AG08396 (cell line): ENCODE results near the gene RAP2B.
"Not testable (repeated sequence)": the region's sequence is repeated elsewhere in the genome, so short reads cannot be mapped to it uniquely, and the experiment has no call there.

ENCODE experiments used
- DNase-seq: peaks from one replicate; pipeline ENCODE4 v3.0.0; 2012; ENCODE audit warnings: low spot score, mixed read lengths

Gene RAP2B

GRCh38 chr3:153193786-153194476 lies 31.9 kb downstream of the RAP2B start:
- not testable (repeated sequence) for DNase-seq

GRCh38 chr3:153195349-153195879 lies 33.4 kb downstream of the RAP2B start:
- no peak for DNase-seq

DNA sequence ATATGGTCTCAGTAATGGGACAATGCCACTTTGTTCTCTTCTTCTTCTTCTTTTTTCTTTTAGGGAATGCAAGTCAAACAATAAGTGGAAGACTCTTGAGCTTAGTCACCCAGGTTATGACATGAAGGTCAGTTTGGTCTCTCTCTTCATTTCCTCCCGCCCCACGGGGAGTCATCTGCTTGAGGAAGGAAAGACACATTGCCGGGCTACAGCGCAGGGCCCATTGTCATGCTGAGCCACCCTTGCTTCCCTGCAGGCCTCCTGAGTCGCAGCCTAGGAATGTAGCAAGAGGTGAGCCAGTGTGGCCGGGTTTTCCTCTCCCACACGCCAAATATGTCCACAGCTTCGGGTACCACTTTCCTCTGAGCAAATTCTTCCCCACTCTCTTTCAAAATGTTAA lies 47.6 kb downstream of the RAP2B start:
- peak; percentile 62 for DNase-seq

GRCh38 chr3:153210146-153210545 lies 48.1 kb downstream of the RAP2B start:
- DNase-seq = no peak

DNA sequence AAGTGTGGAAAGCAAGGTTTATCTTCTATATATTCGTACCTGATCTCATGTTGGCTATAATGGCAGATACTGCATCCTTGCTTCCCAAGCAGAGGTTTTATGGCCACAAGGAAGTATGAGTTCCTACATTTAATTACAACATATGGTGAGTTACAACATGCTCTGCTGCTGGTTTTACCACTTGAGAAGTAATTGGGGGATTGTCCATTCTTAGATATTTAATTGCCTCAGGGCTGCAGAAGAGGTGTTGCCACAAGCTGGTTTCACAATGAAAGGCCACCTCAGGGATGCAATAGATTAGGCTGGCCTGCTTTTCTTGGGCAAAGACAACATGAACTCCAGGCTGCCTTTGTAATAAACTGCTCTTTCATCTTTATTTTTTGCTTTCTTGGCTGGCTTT lies 48.6 kb downstream of the RAP2B start:
- no peak for DNase-seq

GRCh38 chr3:153215497-153215896 lies 53.5 kb downstream of the RAP2B start:
- DNase-seq = no peak

- DNase-seq = no peak
These were observed 53.9 kb downstream of the RAP2B start for GRCh38 chr3:153215966-153216365.

- DNase-seq = no peak
These were observed 54.9 kb downstream of the RAP2B start for GRCh38 chr3:153216928-153217327.

- no peak for DNase-seq
These were observed 57.1 kb downstream of the RAP2B start for GRCh38 chr3:153219146-153219545.
